PC-3 (cell line): ENCODE measurements around the gene DNAJC1. TPM values are rescaled to one million over a fixed set of nuclear protein-coding genes. Genes with fewer than 3 reads are reported as not detected.

Experiments used
- ATAC-seq: fragments of 200-7000 bp; cut with Tn5 transposase; 2 replicates; pipeline ENCODE4 v1.9.1; 2020; ENCODE audit warnings: mild to moderate bottlenecking, moderate library complexity
- BruUV-seq: library from RNA; stranded (reverse); fragments of 400-500 nt; replicated peaks from 2 replicates; lab custom pipeline; 2021; lab: Mats Ljungman, UMichigan
- CTCF ChIA-PET: fragments of 300-600 bp; sonication (Branson Sonifier 250); formaldehyde crosslinking; loops from one replicate; lab custom pipeline; 2022; ENCODE audit warnings: antibody characterized with exemption; lab: Charles Lee
- POLR2A ChIA-PET: fragments of 300-600 bp; sonication (Branson Sonifier 250); formaldehyde crosslinking; loops from one replicate; lab custom pipeline; 2022; ENCODE audit warnings: antibody characterized with exemption; ENCODE audit not compliant: unreplicated experiment; lab: Charles Lee
- DNase-seq: peaks from one replicate; pipeline ENCODE4 v3.0.0-alpha.2; 2015
- H2AFZ ChIP-seq: fragments of 300-600 bp; sonication (generic); 2 replicates; pipeline ENCODE4 v1.6.0; 2016; ENCODE audit warnings: antibody characterized with exemption, low read length
- H3F3A ChIP-seq: fragments of 300-600 bp; sonication (generic); one replicate; pipeline ENCODE4 v1.6.0; 2017; ENCODE audit warnings: antibody characterized with exemption, low read length, control low read depth, mild to moderate bottlenecking; ENCODE audit not compliant: unreplicated experiment
- H3K27ac ChIP-seq: fragments of 300-600 bp; sonication (generic); 2 replicates; pipeline ENCODE4 v1.5.1; 2016; ENCODE audit warnings: mild to moderate bottlenecking, low read length
- H3K27me3 ChIP-seq: fragments of 300-600 bp; sonication (generic); 2 replicates; pipeline ENCODE4 v1.6.1; 2016; ENCODE audit warnings: low read length, mixed read lengths
- H3K36me3 ChIP-seq: fragments of 300-600 bp; sonication (generic); 2 replicates; pipeline ENCODE4 v1.6.1; 2016; ENCODE audit warnings: low read depth, mixed run types, low read length, mixed read lengths
- H3K4me1 ChIP-seq: fragments of 300-600 bp; sonication (generic); 2 replicates; pipeline ENCODE4 v1.5.1; 2016; ENCODE audit warnings: low read length; ENCODE audit not compliant: insufficient read depth
- H3K4me2 ChIP-seq: fragments of 300-600 bp; sonication (generic); 2 replicates; pipeline ENCODE4 v1.6.0; 2016; ENCODE audit warnings: low read length
- H3K4me3 ChIP-seq: fragments of 300-600 bp; sonication (generic); 2 replicates; pipeline ENCODE4 v1.5.1; 2016; ENCODE audit warnings: mild to moderate bottlenecking, low read length, mixed read lengths
- H3K79me2 ChIP-seq: fragments of 300-600 bp; sonication (generic); 2 replicates; pipeline ENCODE4 v1.6.1; 2017; ENCODE audit warnings: low read length, mixed read lengths
- H3K9ac ChIP-seq: fragments of 300-600 bp; sonication (generic); 2 replicates; pipeline ENCODE4 v1.6.0; 2016; ENCODE audit warnings: mild to moderate bottlenecking, low read length
- H3K9me2 ChIP-seq: fragments of 300-600 bp; sonication (generic); replicated peaks from 2 replicates; pipeline ENCODE4 v1.6.1; 2016; ENCODE audit warnings: mixed run types, low read length, mixed read lengths
- H3K9me3 ChIP-seq: fragments of 300-600 bp; sonication (generic); 2 replicates; pipeline ENCODE4 v1.6.1; 2016; ENCODE audit warnings: low read length, mixed read lengths
- H4K20me1 ChIP-seq: fragments of 300-600 bp; sonication (generic); 2 replicates; pipeline ENCODE4 v1.6.1; 2016; ENCODE audit warnings: low read length, mixed read lengths
- CTCF ChIP-seq: fragments of 300-600 bp; sonication (generic); conservative IDR thresholded peaks from 2 replicates; pipeline ENCODE4 v1.5.1; 2017; ENCODE audit warnings: antibody characterized with exemption, low read depth, mild to moderate bottlenecking, low read length
- EZH2 ChIP-seq: fragments of 300-600 bp; sonication (generic); IDR thresholded peaks from one replicate; pipeline ENCODE4 v1.6.1; 2017; ENCODE audit warnings: antibody characterized with exemption, mild to moderate bottlenecking, low read length; ENCODE audit not compliant: unreplicated experiment
- EZH2phosphoT487 ChIP-seq: fragments of 300-600 bp; sonication (generic); IDR thresholded peaks from 2 replicates; pipeline ENCODE4 v1.6.1; 2018; ENCODE audit warnings: mild to moderate bottlenecking, antibody characterized with exemption, low read length, borderline replicate concordance
- intact Hi-C: fragments of 100-400 bp; cut with micrococcal nuclease; formaldehyde crosslinking; loops from 2 replicates; pipeline ENCODE4 v1.9.0; 2023
- total RNA-seq: library from RNA; depleted of rRNA; stranded (reverse); fragments of >200 nt; gene quantifications from 2 replicates; pipeline ENCODE4 v1.2.3, GENCODE V29; 2014

The DNAJC1 gene
- total RNA-seq, 1 experiment from 2014 or later, result 53.4 TPM

GRCh38 chr10:21759232-21759631 lies 244.3 kb downstream of the DNAJC1 start:
- Histone ChIP-seq H3K4me3 (no peak overlapping the region), H2AFZ (no peak overlapping the region), H3K36me3 (no peaks in the 10 kb centered on the region), H3F3A (no peaks in the 10 kb centered on the region), H3K9ac (no peak overlapping the region), H3K4me2 (no peak overlapping the region), H3K9me3 (no peaks in the 10 kb centered on the region), H3K79me2 (no peaks in the 10 kb centered on the region), H4K20me1 (no peaks in the 10 kb centered on the region), H3K27me3 (no peaks in the 10 kb centered on the region), H3K27ac (no peak overlapping the region), H3K4me1 (no peaks in the 10 kb centered on the region), H3K9me2 (no peaks in the 10 kb centered on the region)
- ChIA-PET CTCF (no interaction called here), POLR2A (no interaction called here)
- TF ChIP-seq CTCF (no peak), EZH2phosphoT487 (no peak), EZH2 (no peak)
- no peak for DNase-seq
- intact Hi-C loops, result no loop called here
- no TSS peak for BruUV-seq
- ATAC-seq, result no peak

GRCh38 chr10:21758696-21759095 lies 244.8 kb downstream of the DNAJC1 start:
- H3K4me1 ChIP-seq, result no peaks in the 10 kb centered on the region
- no peaks in the 10 kb centered on the region for H3K9me3 ChIP-seq
- H3K9me2 ChIP-seq, result no peaks in the 10 kb centered on the region
- H3K9ac ChIP-seq, result no peak overlapping the region
- no peaks in the 10 kb centered on the region for H4K20me1 ChIP-seq
- no peaks in the 10 kb centered on the region for H3K27me3 ChIP-seq
- TF ChIP-seq EZH2 (no peak), CTCF (no peak), EZH2phosphoT487 (no peak)
- POLR2A ChIA-PET, result no interaction called here
- DNase-seq (no peak), ATAC-seq (no peak)
- H3K4me2 ChIP-seq, result no peak overlapping the region
- intact Hi-C loops, result no loop called here
- H3K27ac ChIP-seq, result no peak overlapping the region
- no peaks in the 10 kb centered on the region for H3K36me3 ChIP-seq
- H2AFZ ChIP-seq, result no peak overlapping the region
- CTCF ChIA-PET, result no interaction called here
- H3F3A ChIP-seq, result no peaks in the 10 kb centered on the region
- H3K79me2 ChIP-seq, result no peaks in the 10 kb centered on the region
- BruUV-seq, result no TSS peak
- no peak overlapping the region for H3K4me3 ChIP-seq

GRCh38 chr10:21758239-21758638 lies 245.3 kb downstream of the DNAJC1 start:
- no peak for TF ChIP-seq EZH2phosphoT487
- no peak for TF ChIP-seq EZH2
- no peak for TF ChIP-seq CTCF
- Histone ChIP-seq H2AFZ (no peak overlapping the region), H3K36me3 (no peaks in the 10 kb centered on the region), H3K27me3 (no peaks in the 10 kb centered on the region), H3K79me2 (no peaks in the 10 kb centered on the region), H3F3A (no peaks in the 10 kb centered on the region), H3K4me2 (no peak overlapping the region), H3K9me3 (no peaks in the 10 kb centered on the region), H3K9ac (no peak overlapping the region), H3K4me3 (no peak overlapping the region), H3K27ac (no peak overlapping the region), H3K4me1 (no peaks in the 10 kb centered on the region), H3K9me2 (no peaks in the 10 kb centered on the region), H4K20me1 (no peaks in the 10 kb centered on the region)
- ChIA-PET CTCF (no interaction called here), POLR2A (no interaction called here)
- no TSS peak for BruUV-seq
- no peak for ATAC-seq
- DNase-seq, result no peak
- intact Hi-C loops, result no loop called here
